GM18873 (cell line): Measurements from ENCODE around the gene MAN2B2.

ENCODE experiments used
- ATAC-seq: cut with Tn5 transposase; IDR thresholded peaks from one replicate; pipeline ENCODE4 v1.9.1; 2021; ENCODE audit warnings: mild to moderate bottlenecking, moderate library complexity, moderate number of reproducible peaks; ENCODE audit not compliant: unreplicated experiment, low FRiP score

The MAN2B2 gene

GRCh38 chr4:6591313-6591712 is 16.3 kb downstream of the MAN2B2 start:
- no peak for ATAC-seq

- ATAC-seq: no peak
Measured at GRCh38 chr4:6591781-6592180, 16.8 kb downstream of the MAN2B2 start.

DNA sequence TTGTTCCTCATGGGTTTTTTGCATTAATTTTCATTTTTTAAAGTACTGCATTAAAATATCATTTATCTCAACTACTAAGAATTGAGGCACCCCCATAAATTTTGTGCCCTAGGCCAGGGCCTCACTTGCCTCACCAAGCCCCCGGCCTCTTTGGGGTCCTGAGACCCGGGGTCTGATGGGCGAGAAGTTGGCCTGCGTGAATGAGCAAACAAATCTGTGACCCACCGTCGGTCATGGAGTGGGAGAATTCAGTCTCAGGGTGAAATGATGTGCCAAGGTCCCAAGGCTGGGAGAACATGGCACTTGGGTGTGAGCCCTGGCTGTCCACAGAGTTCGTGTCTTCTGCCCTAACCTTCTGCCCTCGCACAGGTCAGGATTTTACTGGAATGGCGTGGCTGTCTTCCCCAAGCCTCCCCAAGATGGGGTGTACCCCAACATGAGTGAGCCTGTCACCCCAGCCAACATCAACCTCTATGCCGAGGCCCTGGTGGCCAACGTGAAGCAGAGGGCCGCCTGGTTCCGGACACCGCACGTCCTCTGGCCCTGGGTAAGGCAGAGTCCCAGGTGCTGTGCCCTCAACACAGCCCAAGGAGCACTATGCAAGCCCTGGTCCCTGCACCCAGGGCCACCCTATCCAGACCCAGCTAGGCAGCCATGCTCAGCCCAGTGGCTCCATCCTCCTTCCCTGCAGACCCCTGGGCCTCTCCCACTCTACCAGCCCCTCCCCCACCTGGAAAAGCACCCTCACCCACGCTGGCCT is 18.0 kb downstream of the MAN2B2 start:
- ATAC-seq: no peak

GRCh38 chr4:6594341-6594740 is 19.4 kb downstream of the MAN2B2 start:
- no peak for ATAC-seq

DNA sequence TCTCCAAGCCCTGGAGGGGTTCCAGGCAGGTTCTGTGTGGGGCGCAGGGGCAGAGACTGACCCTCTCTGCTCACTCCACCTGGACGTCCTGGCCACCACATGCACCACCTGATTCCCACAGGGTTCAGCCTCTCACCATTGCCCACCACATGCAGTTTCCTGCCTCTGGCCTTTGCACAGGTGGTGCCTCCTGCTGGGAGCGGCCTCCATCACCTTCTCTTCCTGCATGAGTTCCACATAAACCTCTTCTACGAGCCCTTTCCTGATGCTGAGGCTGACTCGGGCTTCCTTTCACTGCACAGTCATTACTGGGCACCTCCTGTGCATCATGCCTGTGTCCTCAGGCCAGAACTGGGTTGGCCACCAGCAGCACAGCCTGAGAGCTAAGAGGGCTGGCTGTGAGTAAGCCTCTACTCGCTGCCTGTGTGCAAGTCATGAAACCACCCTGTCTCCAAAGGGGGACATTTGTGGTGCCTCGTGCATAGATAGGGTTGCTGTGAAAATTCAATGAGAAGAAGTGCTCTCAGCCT is 19.9 kb downstream of the MAN2B2 start:
- ATAC-seq: no peak

DNA sequence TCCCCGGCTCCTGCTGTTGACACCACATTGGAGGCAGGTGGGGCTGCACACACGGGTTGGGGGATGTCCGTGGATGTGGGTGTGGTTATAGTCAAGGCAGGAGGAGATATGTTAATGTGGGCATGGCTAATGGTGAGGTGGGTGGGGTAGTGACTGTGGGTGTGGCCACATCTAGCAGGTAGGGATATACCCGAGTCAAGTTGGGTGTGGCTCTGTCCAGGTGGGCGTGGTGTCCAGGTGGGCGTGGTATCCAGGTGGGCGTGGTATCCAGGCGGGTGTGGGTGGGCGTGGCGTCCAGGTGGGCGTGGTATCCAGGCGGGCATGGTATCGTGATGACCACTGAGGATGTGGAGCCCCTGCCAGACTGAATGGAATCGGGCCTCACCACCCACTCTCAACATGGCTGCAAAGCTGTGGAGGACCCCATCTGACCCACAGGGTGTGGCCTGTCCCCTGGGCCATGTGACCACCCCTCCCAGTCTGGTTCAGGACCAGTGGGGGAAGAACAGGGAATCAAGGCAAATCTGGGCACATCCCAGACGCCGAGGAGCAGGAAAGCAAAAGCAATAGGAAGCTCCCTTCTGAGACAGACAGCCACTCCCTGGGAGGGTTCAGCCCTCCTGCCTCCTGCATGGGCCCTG is 21.0 kb downstream of the MAN2B2 start:
- ATAC-seq: no peak

DNA sequence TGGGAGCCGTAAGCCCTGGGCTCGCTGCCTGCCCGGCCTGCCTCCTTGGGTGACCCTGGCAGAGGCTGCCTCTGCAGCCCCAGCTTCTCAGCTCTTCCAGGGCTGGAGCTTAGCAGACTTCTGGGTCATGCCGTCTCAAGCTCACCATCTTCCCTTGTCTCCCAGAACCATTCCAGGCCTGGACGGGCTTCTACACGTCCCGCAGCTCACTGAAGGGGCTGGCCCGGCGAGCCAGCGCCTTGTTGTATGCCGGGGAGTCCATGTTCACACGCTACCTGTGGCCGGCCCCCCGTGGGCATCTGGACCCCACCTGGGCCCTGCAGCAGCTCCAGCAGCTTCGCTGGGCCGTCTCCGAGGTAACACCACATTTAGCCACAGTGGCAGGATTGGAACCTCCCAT is 22.0 kb downstream of the MAN2B2 start:
- ATAC-seq: no peak

GRCh38 chr4:6598127-6598526 is 23.1 kb downstream of the MAN2B2 start:
- ATAC-seq: no peak

DNA sequence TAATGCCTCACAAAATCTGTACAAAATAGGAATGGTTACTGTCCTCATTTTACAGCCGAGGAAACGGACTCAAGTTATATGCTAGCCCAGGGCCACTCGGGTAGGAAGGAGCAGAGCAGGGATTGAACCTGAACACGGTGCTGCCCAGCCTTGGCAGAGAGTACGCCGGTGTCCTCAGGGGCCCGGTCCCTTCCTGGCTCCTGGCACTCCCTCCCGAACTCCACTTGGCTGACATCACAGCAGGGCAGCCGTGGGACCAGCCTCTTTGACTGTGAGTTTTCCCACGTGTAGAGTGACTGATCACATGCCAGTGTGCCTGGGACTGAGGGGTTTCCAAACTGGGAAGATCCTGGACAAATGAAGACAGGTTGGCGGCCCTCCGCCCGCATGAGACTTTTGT is 23.7 kb downstream of the MAN2B2 start:
- ATAC-seq: no peak

DNA sequence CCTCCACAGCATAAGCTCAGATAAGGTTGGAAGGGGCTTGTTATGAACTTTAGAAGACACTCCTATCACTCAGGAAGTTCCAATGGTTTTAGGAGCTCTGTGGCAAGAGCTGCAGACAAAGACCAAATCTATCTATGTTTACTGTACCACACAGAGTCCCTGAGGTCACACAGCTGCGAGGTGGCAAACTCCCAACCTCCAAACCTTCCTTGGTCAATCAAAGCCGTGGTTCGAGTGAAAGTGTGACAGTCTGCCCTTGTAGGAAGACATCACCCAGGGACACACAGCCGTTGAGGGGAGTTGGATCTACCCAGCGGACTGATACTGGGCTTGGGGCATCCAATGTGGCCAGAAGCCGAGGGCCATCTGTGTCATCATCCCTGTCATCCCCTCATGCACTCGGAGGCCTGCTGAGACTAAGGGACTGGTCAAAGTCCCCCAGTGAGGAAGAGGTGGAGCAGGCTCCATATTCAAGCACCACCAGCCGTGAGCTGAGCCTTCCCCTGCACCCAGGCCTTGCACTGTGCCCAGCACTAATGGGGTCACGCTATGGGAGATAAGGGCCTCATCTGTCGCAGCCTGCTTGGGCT is 26.8 kb downstream of the MAN2B2 start:
- no peak for ATAC-seq

- ATAC-seq: no peak
Measured at GRCh38 chr4:6602289-6602688, 27.3 kb downstream of the MAN2B2 start.

DNA sequence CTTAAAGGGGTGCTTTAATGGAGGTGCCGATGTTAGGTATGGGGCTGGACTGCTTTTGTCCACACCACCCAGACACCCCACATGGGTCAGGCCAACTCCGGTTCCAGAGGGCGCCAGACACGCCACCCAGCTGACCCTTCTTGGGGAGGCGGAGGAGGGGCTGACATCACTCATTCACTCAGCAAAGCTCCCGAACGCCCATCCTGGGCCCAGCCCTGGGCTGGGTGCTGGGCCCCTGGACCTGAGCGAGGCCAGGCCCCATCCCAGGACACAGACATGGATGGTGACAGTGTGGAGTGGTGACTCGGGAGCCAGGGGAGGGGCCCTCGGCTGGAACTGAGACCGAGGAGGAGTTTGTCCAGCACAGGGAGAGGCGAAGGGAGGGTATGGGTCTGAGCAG is 28.1 kb downstream of the MAN2B2 start:
- ATAC-seq: no peak

GRCh38 chr4:6605114-6605513 is 30.1 kb downstream of the MAN2B2 start:
- ATAC-seq: no peak

DNA sequence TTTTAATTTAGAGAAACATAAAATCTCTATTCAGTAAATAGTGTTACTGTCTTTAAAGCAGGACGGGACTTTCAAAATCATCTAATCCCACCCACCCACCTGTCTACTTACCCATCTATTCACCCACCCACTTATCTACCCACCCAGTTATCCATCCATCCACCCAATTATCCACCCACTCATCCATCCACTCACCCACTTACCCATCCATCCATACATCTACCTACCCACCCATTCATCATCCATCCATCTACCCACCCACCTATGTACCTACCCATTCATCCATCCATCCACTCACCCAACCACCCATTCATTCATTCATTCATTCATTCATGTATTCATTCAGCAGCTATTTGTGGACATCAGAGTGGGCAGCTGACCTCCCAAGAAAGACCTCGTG is 30.6 kb downstream of the MAN2B2 start:
- no peak for ATAC-seq

DNA sequence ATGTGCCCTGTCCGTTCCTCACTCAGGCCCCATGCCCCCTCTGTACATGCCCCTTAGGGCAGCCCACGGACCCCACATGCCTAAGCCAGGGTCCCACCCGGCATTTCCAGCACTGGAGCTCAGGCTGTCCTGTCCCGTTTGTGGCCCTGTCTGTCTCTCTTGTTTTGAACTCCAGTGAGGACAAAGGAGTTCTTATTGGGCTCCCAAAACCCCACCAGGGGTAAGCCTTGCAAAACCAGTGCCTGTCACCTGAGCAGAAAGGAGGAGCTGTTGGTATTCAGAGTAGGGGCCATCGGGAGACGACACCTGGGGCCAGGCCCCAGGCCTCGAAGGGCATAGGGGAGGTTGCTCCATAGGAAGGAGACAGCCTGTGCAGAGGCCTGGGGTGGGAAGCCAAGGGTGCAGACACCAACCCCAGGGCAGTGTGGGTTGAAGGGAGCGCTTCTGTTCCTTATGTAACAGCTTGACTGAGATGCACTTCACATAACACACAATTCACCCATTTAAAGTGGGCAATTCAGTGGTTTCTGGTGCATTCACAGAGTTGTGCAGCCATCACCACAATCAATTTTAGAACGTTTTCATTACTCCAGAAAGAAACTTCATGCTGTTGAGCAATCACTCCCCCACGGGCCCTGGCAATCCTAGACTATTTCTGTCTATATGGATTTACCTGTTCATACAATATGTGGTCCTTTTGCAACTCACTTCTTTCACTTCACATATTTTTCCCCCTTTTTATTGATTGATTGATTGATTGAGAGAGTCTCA is 31.7 kb downstream of the MAN2B2 start:
- no peak for ATAC-seq

DNA sequence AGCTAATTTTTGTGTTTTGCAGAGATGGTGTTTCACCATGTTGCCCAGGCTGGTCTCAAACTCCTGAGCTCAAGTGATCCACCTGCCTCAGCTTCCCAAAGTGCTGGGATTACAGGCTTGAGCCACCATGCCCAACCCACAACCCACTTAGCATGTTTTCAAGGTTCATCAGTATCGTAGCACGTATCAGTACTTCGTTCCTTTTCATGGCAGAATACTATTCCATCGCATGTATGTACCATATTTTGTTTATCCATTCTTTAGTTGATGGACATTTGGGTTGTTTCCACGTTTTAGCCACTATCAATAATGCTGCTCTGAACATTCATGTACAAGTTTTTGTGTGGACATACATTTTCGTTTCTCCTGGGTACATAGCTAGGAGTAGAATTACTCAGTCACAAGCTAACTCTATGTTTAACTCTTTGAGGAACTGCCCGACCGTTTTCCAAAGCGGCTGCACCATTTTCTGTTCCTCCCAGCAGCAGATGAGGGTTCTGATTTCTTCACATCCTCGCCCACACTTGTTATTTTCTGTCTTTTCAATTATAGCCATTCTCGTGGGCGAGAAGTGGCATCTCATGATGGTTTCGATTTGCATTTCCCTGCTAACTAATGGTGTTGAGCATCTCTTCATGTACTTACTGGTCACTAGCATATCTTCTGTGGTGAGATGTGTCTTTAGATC is 32.5 kb downstream of the MAN2B2 start:
- no peak for ATAC-seq

GRCh38 chr4:6608758-6609414 is 33.9 kb downstream of the MAN2B2 start:
- ATAC-seq: no peak

GRCh38 chr4:6609415-6610079 is 34.6 kb downstream of the MAN2B2 start:
- no peak for ATAC-seq

DNA sequence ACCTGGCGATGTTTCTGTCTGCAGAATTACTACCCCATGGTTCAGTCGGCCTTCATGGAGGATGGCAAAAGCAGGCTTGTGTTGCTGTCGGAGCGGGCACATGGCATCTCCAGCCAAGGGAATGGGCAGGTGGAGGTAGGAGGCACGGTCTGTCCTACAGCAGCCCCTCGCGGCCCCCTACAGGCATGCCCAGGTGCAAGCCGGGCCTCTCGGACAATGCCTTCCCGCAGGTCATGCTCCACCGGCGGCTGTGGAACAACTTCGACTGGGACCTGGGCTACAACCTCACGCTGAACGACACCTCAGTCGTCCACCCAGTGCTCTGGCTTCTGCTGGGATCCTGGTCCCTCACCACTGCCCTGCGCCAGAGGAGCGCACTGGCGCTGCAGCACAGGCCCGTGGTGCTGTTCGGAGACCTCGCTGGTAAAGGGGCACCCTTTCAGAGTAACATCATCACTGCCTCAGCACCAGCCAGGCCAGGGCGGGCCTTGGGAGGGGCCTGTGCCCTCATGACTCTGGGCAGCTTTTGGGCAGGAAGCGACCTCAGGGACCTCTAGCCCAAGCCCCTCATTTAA is 36.0 kb downstream of the MAN2B2 start:
- ATAC-seq: no peak
